GM21825 (cell line): ENCODE results near the gene ADAMTS3.

ENCODE experiments used
- ATAC-seq: cut with Tn5 transposase; IDR thresholded peaks from one replicate; pipeline ENCODE4 v1.9.1; 2021; ENCODE audit warnings: mild to moderate bottlenecking, moderate library complexity; ENCODE audit not compliant: unreplicated experiment

Gene ADAMTS3

DNA sequence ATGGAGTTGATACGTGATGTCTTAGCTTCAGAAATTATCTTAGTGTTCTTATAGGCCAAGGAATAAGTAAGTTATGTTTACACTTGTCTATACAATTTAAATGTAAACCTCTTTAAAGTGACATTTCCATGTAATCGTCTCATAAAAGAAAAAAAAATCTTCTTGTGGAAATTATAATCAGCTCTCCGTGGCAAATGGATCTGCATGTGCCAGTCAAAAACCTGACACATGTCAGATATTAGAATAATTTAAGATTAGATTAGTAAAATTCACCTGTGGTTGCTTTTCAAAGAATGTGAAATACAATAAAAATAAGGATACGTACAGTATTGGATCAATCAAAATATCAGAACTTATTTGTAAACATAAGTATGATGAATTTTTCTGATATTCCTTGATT lies 263.9 kb downstream of the ADAMTS3 start:
- ATAC-seq: no peak

DNA sequence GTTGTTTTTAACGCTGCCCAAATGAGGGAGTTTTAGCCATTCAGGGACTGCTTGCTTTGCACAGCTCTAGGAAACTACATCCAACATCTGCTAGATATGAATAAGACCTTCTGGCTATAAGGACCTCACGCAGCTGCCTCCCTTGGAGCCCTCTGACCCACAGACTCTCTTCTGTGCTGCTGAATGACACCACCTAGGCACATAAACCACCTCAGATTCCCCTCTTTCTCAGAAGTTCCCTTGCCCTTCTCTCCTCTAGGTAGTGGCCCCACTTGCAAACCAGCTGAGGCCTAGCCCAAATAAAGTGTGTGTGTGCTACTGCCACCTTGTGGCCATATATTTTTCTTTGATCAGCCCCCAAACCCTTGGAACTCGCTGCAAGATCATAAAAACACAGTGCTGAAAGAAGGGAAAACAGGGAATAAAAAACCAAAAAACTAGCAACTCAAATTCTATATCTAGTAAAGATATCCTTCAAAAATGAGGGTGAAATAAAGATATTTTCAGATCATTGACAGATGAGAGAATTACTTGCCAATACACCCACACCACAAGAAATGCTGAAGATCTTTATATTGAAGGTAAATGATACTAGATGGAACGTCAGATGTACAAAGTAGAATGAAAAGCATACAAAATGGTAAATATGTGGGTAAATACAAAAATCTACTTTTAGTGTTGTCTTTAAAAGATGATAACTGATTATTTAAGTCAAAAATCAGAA lies 265.9 kb downstream of the ADAMTS3 start:
- peak; percentile 93 for ATAC-seq

DNA sequence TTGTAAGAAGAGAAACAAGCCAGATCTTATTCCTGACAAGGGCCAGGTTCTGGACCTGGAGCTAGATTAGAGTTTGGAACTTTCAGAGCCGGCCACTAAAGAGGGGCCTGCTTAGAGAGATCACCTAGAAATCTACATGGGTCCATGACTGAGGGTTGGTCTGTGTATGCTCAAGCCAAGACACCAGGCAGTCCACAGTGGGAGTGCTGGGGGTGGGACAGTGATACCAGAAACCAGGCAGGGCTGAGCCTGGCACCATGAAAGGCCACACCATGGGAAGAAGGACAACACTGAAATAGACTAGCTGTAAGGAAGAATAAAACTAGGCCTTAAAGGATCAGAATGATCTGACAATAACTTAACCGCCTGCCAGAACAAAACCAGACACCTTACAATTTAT lies 267.3 kb downstream of the ADAMTS3 start:
- no peak for ATAC-seq

- no peak for ATAC-seq
These were observed 268.9 kb downstream of the ADAMTS3 start for GRCh38 chr4:72300126-72300525.

DNA sequence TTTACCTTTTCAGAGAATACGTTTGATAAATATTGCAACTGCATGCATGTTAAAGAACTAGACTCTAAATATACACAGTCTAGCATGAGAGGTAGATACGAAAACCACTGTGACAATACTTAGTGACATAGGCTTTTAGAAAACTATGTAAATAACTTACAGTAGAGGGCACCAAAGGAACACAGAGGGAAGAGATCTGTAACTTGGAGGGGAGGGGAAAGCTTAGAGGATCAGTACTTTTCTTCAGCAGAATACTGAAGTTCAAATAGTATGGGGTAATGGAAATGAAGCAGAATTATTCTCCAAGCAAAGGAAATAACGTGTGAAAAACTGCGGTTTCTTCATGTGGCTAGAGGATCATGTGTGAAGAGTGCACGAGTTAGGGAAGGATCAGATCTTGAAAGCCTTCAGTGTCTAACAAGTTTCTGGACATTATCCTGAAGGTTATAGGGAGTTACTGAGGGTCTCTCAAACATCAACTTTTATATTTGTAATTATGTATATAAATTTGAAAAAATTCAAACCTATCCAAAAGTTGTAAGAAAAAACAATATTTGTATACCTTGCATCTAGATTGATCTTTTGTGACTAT lies 273.0 kb downstream of the ADAMTS3 start:
- ATAC-seq: no peak

GRCh38 chr4:72290737-72291136 lies 278.3 kb downstream of the ADAMTS3 start:
- no peak for ATAC-seq

DNA sequence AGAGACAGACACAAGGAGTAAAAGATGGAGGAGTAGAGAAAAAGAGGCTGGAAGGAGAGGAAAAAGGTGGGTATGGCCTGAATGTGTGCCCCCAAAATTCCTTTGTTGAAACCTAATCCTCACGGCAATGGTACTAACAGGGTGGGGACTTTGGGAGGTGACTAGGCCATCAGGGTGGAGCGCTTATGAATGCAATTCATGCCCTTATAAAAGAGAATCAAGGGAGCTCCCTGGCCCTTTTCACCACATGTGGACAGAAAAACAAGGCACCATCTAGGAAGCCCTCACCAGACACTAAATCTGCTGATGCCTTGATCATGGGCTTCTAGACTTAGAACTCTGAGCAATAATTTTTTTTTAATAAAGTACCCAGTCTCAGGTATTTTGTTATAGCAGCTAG lies 282.1 kb downstream of the ADAMTS3 start:
- ATAC-seq: no peak

GRCh38 chr4:72286185-72286584 lies 282.8 kb downstream of the ADAMTS3 start:
- ATAC-seq: no peak

- ATAC-seq: no peak
These were observed 285.7 kb downstream of the ADAMTS3 start for GRCh38 chr4:72283357-72283756.

DNA sequence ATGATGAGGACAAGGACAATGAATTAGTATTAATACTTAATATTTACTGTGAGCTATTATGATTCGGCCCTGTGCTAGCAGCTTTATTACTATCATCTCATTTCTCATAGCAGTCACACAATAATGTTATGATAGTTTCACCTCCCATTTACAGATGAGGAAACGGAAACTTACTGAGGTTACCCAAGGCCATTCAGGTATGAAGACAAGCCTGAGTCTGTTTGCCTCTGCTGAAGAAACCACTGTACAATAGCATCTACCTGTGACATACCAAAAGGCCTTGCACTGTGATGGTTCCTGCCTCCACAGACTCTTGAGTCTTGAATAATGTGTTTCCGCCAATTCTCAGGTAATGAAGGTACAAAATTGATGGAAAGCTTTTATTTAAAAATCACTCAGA lies 288.8 kb downstream of the ADAMTS3 start:
- ATAC-seq: no peak

DNA sequence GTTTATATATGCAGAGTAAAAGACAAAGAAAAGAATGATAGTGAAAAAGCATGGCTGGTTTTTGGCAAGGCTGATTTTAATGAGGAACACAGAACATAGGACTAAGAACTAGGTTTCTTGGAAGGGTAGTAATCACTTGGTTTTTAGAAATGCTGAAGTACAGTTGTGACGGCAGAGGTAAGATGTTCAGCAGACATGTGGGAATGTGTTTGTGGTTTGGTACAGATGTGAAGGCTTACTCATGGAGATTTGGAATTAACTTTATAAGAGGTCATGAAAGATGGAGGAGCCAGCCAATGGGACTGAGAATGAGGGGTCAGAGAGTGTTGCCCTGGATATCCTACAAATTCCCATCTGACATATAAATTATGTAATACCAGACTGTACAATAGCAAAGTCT lies 293.6 kb downstream of the ADAMTS3 start:
- no peak for ATAC-seq

- ATAC-seq: no peak
These were observed 294.8 kb downstream of the ADAMTS3 start for GRCh38 chr4:72274251-72274650.

- ATAC-seq: no peak
These were observed 313.8 kb downstream of the ADAMTS3 start for GRCh38 chr4:72255269-72255668.

DNA sequence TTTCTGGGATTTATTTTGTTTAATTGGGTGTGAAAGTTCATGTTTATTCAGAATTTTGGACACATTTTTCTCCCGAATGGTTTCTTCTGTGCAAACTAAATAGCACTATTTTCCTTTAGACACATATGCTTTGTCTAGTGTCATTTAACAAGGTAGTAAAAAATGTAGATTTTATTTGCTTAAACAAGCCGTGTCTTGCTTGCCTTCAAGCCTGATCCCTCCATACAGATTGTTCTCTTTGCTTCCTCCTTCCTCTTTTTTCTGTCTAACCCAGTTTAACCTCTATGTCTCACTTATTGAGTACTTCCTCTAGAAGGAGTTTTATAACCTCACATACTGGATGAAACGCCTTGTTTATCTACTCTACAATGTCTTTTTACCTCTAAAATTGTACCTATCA lies 325.4 kb downstream of the ADAMTS3 start:
- ATAC-seq: no peak

- ATAC-seq: no peak
These were observed 329.4 kb downstream of the ADAMTS3 start for GRCh38 chr4:72239487-72240116.
